ENCODE data around the gene YIF1A.

The YIF1A gene

DNA sequence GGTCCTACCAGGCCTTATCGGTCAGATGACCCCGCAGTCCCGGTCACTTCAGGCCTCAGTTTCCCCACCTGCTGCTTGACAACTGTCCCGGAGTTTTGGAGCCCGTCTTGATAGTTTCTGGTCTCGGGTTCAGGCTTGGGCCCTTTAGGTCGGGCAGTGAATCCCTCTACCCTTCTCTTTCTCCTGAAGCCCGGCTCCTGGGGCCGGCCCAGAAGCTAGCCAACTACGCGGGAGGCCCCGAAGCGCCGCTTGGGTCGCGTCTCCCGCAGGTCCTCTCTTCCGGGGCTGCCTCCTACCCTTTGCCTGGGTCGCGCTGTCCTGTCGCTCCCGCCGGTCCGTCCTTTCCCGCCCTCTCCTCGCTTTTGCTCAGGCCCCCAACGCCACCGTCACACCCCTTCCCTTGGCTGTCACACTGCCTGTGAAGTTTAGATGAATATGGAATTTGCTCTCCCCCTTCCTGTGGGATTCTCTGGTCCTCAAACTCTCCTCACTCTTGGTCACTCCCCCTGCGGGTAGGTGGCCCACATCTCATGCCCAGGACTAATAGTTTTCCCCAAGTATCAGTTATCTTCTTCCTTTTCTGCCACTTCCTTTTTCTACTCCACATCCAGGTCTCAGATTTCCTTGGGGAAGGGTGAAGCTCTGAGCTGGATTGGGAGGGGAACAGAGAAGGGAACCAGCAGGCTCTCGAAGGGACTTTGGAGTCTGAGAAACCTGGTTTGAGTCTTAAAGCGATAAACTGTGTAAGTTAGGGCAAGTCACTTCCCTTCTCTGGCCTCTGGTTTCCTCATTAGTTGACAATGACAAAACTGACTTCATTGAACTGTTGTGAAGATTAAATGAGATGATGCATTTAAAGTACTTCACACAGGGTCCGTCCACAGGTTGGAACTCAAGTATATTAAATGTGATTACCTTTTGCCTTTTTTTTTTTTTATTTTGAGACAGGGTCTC, 19.7 kb downstream of the YIF1A start:
- TF ChIP-seq POLR2AphosphoS5 (IDR thresholded peaks at IDR 0.05; ENCODE audit: low read depth, low read length): no peak
- TF ChIP-seq TAF1 (IDR thresholded peaks at IDR 0.05; ENCODE audit: borderline replicate concordance, low read depth, low read length): no peak
- TF ChIP-seq POLR2A (IDR thresholded peaks at IDR 0.05; ENCODE audit: low read depth, low read length): no peak; the same call in none of the 2 replicates
- FAIRE-seq (peak; percentile 81), DNase-seq (ENCODE audit: insufficient read length) (peak; percentile 53)

- TF ChIP-seq TAF1 (IDR thresholded peaks at IDR 0.05; ENCODE audit: borderline replicate concordance, low read depth, low read length): no peak
- TF ChIP-seq POLR2A (IDR thresholded peaks at IDR 0.05; ENCODE audit: low read depth, low read length): peak; percentile 58
- TF ChIP-seq POLR2AphosphoS5 (IDR thresholded peaks at IDR 0.05; ENCODE audit: low read depth, low read length): peak; percentile 24; the same call in 1 of the 2 replicates
- peak; percentile 100 for FAIRE-seq
Observed at GRCh38 chr11:66268244-66268951, 20.5 kb downstream of the YIF1A start, which contains the start of gene RAB1B. Gene RAB1B, plus strand, starts transcription at chr11:66268639. Its CDS starts 41 bp downstream, at chr11:66268680.

GRCh38 chr11:66267379-66268243, 21.3 kb downstream of the YIF1A start:
- no peak for FAIRE-seq
- TF ChIP-seq POLR2AphosphoS5 (IDR thresholded peaks at IDR 0.05; ENCODE audit: low read depth, low read length) (no peak), TAF1 (IDR thresholded peaks at IDR 0.05; ENCODE audit: borderline replicate concordance, low read depth, low read length) (no peak), POLR2A (IDR thresholded peaks at IDR 0.05; ENCODE audit: low read depth, low read length) (peak; percentile 17; the same call in 1 of the 2 replicates)
- peak; percentile 90 for DNase-seq (ENCODE audit: insufficient read length)

More at GRCh38 chr11:66268244-66268951, 20.5 kb downstream of the YIF1A start, which contains the start of gene RAB1B:
- peak; percentile 96 for DNase-seq (ENCODE audit: insufficient read length)

- DNase-seq (ENCODE audit: insufficient read length) (no peak), FAIRE-seq (no peak)
- TF ChIP-seq POLR2A (IDR thresholded peaks at IDR 0.05; ENCODE audit: low read depth, low read length) (no peak), TAF1 (IDR thresholded peaks at IDR 0.05; ENCODE audit: borderline replicate concordance, low read depth, low read length) (no peak), POLR2AphosphoS5 (IDR thresholded peaks at IDR 0.05; ENCODE audit: low read depth, low read length) (no peak)
Observed at GRCh38 chr11:66267039-66267378, 21.9 kb downstream of the YIF1A start.

- FAIRE-seq (no peak), DNase-seq (ENCODE audit: insufficient read length) (no peak)
- no peak for TF ChIP-seq POLR2A (IDR thresholded peaks at IDR 0.05; ENCODE audit: low read depth, low read length)
- TF ChIP-seq TAF1 (IDR thresholded peaks at IDR 0.05; ENCODE audit: borderline replicate concordance, low read depth, low read length): no peak
- no peak for TF ChIP-seq POLR2AphosphoS5 (IDR thresholded peaks at IDR 0.05; ENCODE audit: low read depth, low read length)
Observed at GRCh38 chr11:66266378-66267038, 22.4 kb downstream of the YIF1A start.

DNA sequence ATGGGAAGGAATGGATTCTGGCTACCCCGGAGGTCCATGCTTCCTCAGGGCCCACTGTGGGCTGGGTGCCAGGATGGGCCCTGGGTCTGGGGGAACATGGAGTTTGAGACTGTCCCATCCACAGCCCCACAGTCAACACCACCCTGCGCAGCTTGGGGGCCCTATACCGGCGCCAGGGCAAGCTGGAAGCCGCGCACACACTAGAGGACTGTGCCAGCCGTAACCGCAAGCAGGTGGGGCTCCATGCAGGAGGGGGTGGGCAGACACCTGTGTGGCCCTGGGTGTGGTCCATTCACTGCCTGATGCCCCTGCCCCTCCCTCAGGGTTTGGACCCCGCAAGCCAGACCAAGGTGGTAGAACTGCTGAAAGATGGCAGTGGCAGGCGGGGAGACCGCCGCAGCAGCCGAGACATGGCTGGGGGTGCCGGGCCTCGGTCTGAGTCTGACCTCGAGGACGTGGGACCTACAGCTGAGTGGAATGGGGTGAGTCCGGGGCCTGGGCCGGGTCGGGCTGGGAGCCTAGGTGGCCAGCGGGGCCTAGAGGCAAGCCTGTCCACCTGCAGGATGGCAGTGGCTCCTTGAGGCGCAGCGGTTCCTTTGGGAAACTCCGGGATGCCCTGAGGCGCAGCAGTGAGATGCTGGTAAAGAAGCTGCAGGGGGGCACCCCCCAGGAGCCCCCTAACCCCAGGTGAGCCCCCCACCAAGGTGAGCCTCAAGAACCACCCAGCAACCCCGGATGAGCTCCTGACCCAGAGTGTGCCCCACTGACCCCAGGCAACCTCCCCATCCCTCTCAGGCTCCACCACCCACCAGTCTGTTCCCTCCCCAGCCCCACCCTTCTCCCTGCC, 23.2 kb downstream of the YIF1A start:
- DNase-seq (ENCODE audit: insufficient read length) (no peak), FAIRE-seq (no peak)
- no peak for TF ChIP-seq TAF1 (IDR thresholded peaks at IDR 0.05; ENCODE audit: borderline replicate concordance, low read depth, low read length)
- TF ChIP-seq POLR2AphosphoS5 (IDR thresholded peaks at IDR 0.05; ENCODE audit: low read depth, low read length): no peak
- TF ChIP-seq POLR2A (IDR thresholded peaks at IDR 0.05; ENCODE audit: low read depth, low read length): no peak

GRCh38 chr11:66264914-66265313, 24.0 kb downstream of the YIF1A start:
- DNase-seq (ENCODE audit: insufficient read length): no peak
- peak; percentile 58 for FAIRE-seq
- TF ChIP-seq POLR2AphosphoS5 (IDR thresholded peaks at IDR 0.05; ENCODE audit: low read depth, low read length) (no peak), POLR2A (IDR thresholded peaks at IDR 0.05; ENCODE audit: low read depth, low read length) (no peak), TAF1 (IDR thresholded peaks at IDR 0.05; ENCODE audit: borderline replicate concordance, low read depth, low read length) (no peak)

- no peak for DNase-seq (ENCODE audit: insufficient read length)
- no peak for TF ChIP-seq POLR2AphosphoS5 (IDR thresholded peaks at IDR 0.05; ENCODE audit: low read depth, low read length)
- no peak for TF ChIP-seq TAF1 (IDR thresholded peaks at IDR 0.05; ENCODE audit: borderline replicate concordance, low read depth, low read length)
- no peak for TF ChIP-seq POLR2A (IDR thresholded peaks at IDR 0.05; ENCODE audit: low read depth, low read length)
- no peak for FAIRE-seq
Observed at GRCh38 chr11:66264383-66264782, 24.6 kb downstream of the YIF1A start.

DNA sequence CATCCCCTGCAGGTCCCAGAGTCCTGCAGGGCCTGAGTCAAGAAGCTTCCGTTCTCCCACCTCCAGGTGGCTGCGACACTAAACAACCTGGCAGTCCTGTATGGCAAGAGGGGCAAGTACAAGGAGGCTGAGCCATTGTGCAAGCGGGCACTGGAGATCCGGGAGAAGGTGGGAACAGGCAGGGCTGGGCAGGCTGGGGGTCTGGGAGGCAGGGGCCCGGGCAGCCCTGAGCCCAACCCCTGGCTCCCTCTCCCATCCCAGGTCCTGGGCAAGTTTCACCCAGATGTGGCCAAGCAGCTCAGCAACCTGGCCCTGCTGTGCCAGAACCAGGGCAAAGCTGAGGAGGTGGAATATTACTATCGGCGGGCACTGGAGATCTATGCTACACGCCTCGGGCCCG, 25.2 kb downstream of the YIF1A start:
- no peak for FAIRE-seq
- DNase-seq (ENCODE audit: insufficient read length): no peak
- TF ChIP-seq POLR2A (IDR thresholded peaks at IDR 0.05; ENCODE audit: low read depth, low read length): 0 out of 2 replicates have a peak, but pooled peaks have one; percentile 13
- TF ChIP-seq TAF1 (IDR thresholded peaks at IDR 0.05; ENCODE audit: borderline replicate concordance, low read depth, low read length): no peak

All from GM12892 (cell line).